Adrenal gland (tissue), 12 donors: ENCODE data around the gene CA5A. TPM values are rescaled to one million over a fixed set of nuclear protein-coding genes. Genes with fewer than 3 reads are reported as not detected.

Experiments used
- DNase-seq, 7 donors: peaks; one replicate each; pipeline ENCODE4 v3.0.0-alpha.2; 2019 to 2020
- H3K27ac ChIP-seq, 5 donors: fragments of 200-600 bp; sonication (generic) in 4 of 5; 1 replicate in 3 of 5; 2 replicates in 2 of 5; pipeline versions ENCODE4 v1.5.1 to v1.8.0; 2016 to 2020; ENCODE audit warnings: mild to moderate bottlenecking in 1 of 5
- H3K27me3 ChIP-seq: fragments of 200-600 bp; 2 replicates; pipeline ENCODE4 v1.8.0; 2021
- H3K36me3 ChIP-seq, 2 donors: fragments of 200-600 bp; replicated peaks in 1 of 2; 1 replicate in 1 of 2; 2 replicates in 1 of 2; pipeline versions ENCODE4 v1.5.1 to v1.8.0; 2018 to 2022
- H3K4me1 ChIP-seq, 2 donors: fragments of 200-600 bp; replicated peaks in 1 of 2; 1 replicate in 1 of 2; 2 replicates in 1 of 2; pipeline versions ENCODE4 v1.5.1 to v1.8.0; 2018 to 2021
- H3K4me3 ChIP-seq, 4 donors: fragments of 200-600 bp; sonication (generic) in 3 of 4; one replicate each; pipeline ENCODE4 v1.5.1; 2016 to 2018
- H3K9me3 ChIP-seq, 3 donors: fragments of 200-600 bp; sonication (generic) in 1 of 3; replicated peaks in 1 of 3; 1 replicate in 2 of 3; 2 replicates in 1 of 3; pipeline versions ENCODE4 v1.5.1 to v1.8.0; 2016 to 2021
- POLR2A ChIP-seq, 2 donors: fragments of 450-650 bp; IDR thresholded peaks; one replicate each; pipeline ENCODE4 v1.6.1; 2017; ENCODE audit warnings: antibody characterized with exemption in 2 of 2, mild to moderate bottlenecking in 2 of 2, moderate library complexity in 1 of 2
- WGBS, 4 donors: extraction: QIAGEN DNeasy Blood & Tissue Kit in 2 of 4; methylation state at CpG; one replicate each; pipeline versions ENCODE4 v1.1.5 to v1.1.7; 2013 to 2017; 5-methylcytosine and 5-hydroxymethylcytosine counted together
- intact Hi-C, 2 donors: fragments of 100-400 bp; cut with DNase I; formaldehyde crosslinking; loops; one replicate each; pipeline versions ENCODE4 v1.14.1 to v1.15.0; 2022 to 2023
- polyA plus RNA-seq, 3 donors: library from polyadenylated mRNA; stranded (reverse); fragments of 200-250 nt in 2 of 3; fragments of 350-450 nt in 1 of 3; fragmentation: Illumina TruSeq in 1 of 3; extraction: RNeasy Lipid Tissue Mini Kit (QIAGEN cat#74804) in 1 of 3; gene quantifications; one replicate each; pipeline ENCODE4 v1.2.3, GENCODE V29; 2013 to 2014
- total RNA-seq, 9 donors: library from RNA; depleted of rRNA in 4 of 9; stranded (reverse); fragments of >200 nt in 4 of 9; fragments of 120-200 nt in 1 of 9; fragmentation: NEBNext Ultra II Directional in 1 of 9; extraction: Animal tissue kit (Norgen Biotek cat#: 25700) in 1 of 9; gene quantifications; one replicate each; pipeline versions ENCODE4 v1.1.0 to v1.2.4, GENCODE V29; 2013 to 2023
- TF ChIP-seq, protein P1 (sequence below), 6 experiments: fragments of 450-650 bp in 4 of 6; fragments of 200-600 bp in 2 of 6; sonication (generic) in 1 of 6; IDR thresholded peaks; 1 replicate in 5 of 6; 2 replicates in 1 of 6; pipeline versions ENCODE4 v1.5.1 to v1.8.0; 2016 to 2021; ENCODE audit warnings: antibody characterized with exemption in 6 of 6, mild to moderate bottlenecking in 2 of 6, moderate library complexity in 1 of 6
- donor health status: healthy with polysubstance abuse.
- donor health status: Bipolar disorder and iron deficiency.
- donor health status: DM: yes; HTN: yes; CAD: no.
- donor health status: DM: no; HTN: no; CAD: no.
- donor health status: DM: no; HTN: no; CAD: no.
- donor health status: DM: yes; HTN: yes; CAD: no.

Gene CA5A
- total and polyA plus RNA-seq, 12 donors, result 0.17 to 0.56 TPM; not detected in 10

DNA sequence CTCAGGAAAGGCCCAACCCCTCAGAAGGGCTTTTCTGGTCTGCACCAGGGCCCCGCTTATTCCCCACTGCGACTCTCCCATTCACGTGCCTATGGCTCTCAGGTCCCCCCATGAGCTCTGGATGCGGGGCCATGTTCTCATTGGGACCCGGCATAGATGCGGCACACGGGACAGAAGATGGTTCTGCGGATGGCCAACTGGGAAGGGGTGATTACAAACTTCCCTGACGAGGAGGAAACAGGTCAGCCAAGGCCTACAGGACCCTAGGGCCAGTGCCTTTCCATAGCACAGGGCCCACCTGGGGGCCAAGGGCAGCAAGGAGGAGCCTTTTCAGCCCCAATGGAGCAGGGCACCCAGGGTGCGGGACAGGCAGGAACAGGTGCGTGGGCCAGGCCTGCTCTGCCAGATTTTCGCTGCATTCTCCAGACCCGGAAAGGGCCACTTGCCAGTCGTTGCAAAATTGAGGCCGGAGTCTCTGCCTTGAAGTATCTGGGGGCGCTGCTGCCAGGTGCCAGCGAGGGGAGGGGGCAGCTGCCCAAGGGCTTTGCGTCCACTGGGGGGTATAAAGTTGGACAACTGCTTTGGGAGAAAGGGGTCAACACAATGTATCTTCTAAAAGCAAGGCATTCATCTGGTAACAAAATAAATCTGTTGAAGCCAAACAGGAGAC, 87.5 kb downstream of the CA5A start:
- Histone ChIP-seq H3K4me1 (peaks cover 8 to 20% of the 10 kb centered on the region in 2 donors), H3K27me3 (no peaks in the 10 kb centered on the region), H3K27ac (no peak overlapping the region), H3K9me3 (no peaks in the 10 kb centered on the region), H3K36me3 (no peaks in the 10 kb centered on the region), H3K4me3 (no peak overlapping the region)
- TF ChIP-seq, protein P1, sequence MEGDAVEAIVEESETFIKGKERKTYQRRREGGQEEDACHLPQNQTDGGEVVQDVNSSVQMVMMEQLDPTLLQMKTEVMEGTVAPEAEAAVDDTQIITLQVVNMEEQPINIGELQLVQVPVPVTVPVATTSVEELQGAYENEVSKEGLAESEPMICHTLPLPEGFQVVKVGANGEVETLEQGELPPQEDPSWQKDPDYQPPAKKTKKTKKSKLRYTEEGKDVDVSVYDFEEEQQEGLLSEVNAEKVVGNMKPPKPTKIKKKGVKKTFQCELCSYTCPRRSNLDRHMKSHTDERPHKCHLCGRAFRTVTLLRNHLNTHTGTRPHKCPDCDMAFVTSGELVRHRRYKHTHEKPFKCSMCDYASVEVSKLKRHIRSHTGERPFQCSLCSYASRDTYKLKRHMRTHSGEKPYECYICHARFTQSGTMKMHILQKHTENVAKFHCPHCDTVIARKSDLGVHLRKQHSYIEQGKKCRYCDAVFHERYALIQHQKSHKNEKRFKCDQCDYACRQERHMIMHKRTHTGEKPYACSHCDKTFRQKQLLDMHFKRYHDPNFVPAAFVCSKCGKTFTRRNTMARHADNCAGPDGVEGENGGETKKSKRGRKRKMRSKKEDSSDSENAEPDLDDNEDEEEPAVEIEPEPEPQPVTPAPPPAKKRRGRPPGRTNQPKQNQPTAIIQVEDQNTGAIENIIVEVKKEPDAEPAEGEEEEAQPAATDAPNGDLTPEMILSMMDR (IDR thresholded peaks at IDR 0.05), result no peak
- no peak for TF ChIP-seq POLR2A (IDR thresholded peaks at IDR 0.05)
- 85 to 92% (median 90%) methylated on average over 13 to 18 of the region's 18 CpGs for WGBS, 4 donors
- DNase-seq, result no peak
- intact Hi-C loops, result no loop called here

- H3K27me3 ChIP-seq, result no peaks in the 10 kb centered on the region
- peaks cover under 1 to 13% of the 10 kb centered on the region in 2 donors for H3K4me1 ChIP-seq
- WGBS, 4 donors, result 78 to 82% (median 79%) methylated on average over 15 to 28 of the region's 28 CpGs
- H3K9me3 ChIP-seq, result no peaks in the 10 kb centered on the region
- no peak for TF ChIP-seq POLR2A (IDR thresholded peaks at IDR 0.05)
- no peak for DNase-seq
- no peak overlapping the region for H3K27ac ChIP-seq
- no peak overlapping the region for H3K4me3 ChIP-seq
- H3K36me3 ChIP-seq, result no peaks in the 10 kb centered on the region
- intact Hi-C loops, result no loop called here
Observed at GRCh38 chr16:87847785-87848675, 88.3 kb downstream of the CA5A start.

DNA sequence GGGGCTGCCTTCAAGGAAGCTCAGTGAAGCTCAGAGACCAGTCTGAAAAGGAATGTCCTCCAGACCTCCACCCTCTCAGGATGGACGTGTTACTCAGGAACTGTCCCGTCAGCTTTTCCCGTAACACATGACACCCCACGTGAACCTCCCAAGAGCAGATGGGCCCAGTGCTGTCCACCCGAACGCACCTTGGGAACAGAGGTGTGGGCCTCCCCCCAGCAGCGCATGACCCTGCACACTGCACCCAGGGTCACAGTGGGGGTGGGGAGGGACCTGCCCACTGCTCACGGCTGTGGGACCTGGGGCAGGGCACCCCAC, 88.9 kb downstream of the CA5A start:
- Histone ChIP-seq H3K36me3 (no peaks in the 10 kb centered on the region), H3K4me3 (no peak overlapping the region), H3K9me3 (no peaks in the 10 kb centered on the region), H3K27me3 (no peaks in the 10 kb centered on the region), H3K4me1 (peaks cover 0 to 11% of the 10 kb centered on the region in 2 donors), H3K27ac (no peak overlapping the region)
- TF ChIP-seq, protein P1 (IDR thresholded peaks at IDR 0.05), result no peak
- no peak for TF ChIP-seq POLR2A (IDR thresholded peaks at IDR 0.05)
- DNase-seq, result no peak
- WGBS, 4 donors, result 76 to 87% (median 80%) methylated on average over 7 to 8 of the region's 8 CpGs
- intact Hi-C loops, result no loop called here

- DNase-seq, result no peak
- no peak overlapping the region for H3K27ac ChIP-seq
- WGBS, 4 donors, result 84 to 100% (median 87%) methylated on average over 1 to 25 of the region's 25 CpGs
- no peaks in the 10 kb centered on the region for H3K36me3 ChIP-seq
- H3K4me1 ChIP-seq, result peaks cover 0 to 11% of the 10 kb centered on the region in 2 donors
- no peak overlapping the region for H3K4me3 ChIP-seq
- no peaks in the 10 kb centered on the region for H3K27me3 ChIP-seq
- no peak for TF ChIP-seq POLR2A (IDR thresholded peaks at IDR 0.05)
- TF ChIP-seq, protein P1 (IDR thresholded peaks at IDR 0.05), result no peak
- intact Hi-C loops, result no loop called here
- no peaks in the 10 kb centered on the region for H3K9me3 ChIP-seq
Observed at GRCh38 chr16:87846705-87847466, 89.4 kb downstream of the CA5A start.
